NCI-H1417 (cell line): ENCODE measurements around the gene LRBA.

Source experiments
- DNase-seq, 3 experiments: peaks; one replicate each; lab custom pipeline; 2025; lab: John Stamatoyannopoulos, UW

The LRBA gene

GRCh38 chr4:150283689-150284088 lies 731.4 kb downstream of the LRBA start:
- DNase-seq = no peak

DNA sequence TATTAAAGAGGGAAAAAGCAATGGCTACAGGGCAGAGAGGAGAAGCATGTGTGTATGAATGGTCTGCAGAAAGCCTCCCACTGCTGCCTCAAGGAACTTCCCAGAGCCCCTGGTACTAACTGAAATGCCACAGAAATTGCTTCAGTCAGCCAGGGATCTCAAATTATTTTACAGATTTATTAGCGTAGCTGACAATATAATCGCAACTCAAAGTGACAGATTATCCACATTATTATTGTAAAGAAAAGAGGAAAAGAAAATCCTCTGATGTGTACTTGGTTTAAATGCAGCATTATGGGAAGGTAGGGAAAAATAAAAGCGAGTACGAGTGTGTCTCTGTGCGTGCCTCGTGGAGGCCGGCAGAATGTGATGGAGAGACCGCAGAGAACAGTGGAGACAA lies 734.1 kb downstream of the LRBA start:
- DNase-seq = no peak

DNA sequence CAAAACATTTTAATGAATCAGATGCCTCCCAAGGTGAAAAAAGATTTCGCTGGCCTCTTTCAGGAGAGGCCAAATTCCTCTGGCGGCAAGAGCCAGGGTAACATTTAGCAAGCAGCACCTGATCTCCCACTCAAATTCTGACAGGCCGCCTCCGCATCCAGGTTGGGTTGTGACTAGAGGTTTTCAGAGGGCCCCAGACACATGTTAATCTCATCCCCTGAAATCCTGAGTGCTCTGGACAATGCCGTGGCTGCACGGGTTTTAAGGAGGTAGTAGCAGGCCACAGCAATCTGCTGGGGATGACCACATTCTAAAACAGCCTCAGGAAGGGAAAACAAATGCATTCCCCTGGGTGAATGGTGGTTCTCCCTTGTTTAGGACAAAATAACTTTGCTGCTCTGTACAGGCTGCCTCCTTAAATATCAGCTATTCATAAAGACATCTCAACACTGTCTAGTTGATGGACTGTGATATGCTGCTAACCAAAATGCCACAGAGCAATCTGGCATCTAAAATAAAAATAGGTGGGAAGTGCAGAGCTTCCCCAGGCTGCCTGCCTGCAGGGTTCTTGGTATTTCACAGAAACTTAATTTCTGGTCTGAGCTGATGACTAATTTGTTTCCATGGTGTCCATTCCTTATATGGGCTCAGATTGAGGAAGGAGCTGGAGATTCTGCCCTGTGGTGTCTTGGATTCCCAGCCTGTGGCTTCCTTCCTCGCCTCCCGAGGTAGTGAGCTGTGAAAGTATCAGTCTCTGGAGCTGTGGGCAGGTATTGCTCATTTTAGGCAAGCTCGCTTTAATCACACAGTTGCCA lies 734.8 kb downstream of the LRBA start:
- no peak for DNase-seq

DNA sequence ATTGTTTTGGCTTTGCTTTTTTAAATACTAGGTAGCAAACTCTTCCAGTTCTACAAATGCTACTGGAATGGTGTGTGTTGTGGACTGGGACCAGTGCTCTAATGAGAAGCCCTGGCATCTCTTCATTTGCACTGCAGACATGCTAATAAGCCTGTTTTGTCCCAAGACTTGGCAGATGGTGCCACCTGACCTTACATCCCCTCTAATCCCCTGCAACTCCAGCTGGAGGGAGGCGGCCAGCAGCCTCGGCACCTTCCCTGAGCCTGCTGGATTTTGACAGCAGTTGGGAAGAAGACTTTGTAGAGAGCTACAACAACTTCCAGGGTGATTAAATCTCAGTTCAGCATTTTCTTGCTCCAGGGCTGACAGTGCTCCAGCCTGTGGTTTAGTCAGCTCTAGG lies 736.9 kb downstream of the LRBA start:
- no peak for DNase-seq

DNA sequence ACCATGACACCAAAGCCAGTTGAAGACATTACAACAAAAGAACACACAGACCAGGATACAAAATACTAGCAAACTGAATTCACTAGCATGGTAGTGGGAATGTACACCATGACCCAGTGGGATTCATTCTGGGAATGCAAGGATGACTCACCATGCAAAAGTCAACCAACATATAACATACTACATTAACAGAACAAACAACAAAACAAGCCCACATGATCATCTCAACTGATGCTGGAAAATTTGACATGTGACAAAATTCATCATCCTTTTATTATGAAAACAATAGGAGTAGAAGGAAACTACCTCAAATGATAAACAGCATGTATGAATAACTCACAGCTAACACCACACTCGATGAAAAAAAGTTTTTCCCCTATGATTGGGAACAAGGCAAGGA lies 746.6 kb downstream of the LRBA start:
- DNase-seq = no peak

- DNase-seq = no peak
Measured at GRCh38 chr4:150265806-150266205, 749.3 kb downstream of the LRBA start.

DNA sequence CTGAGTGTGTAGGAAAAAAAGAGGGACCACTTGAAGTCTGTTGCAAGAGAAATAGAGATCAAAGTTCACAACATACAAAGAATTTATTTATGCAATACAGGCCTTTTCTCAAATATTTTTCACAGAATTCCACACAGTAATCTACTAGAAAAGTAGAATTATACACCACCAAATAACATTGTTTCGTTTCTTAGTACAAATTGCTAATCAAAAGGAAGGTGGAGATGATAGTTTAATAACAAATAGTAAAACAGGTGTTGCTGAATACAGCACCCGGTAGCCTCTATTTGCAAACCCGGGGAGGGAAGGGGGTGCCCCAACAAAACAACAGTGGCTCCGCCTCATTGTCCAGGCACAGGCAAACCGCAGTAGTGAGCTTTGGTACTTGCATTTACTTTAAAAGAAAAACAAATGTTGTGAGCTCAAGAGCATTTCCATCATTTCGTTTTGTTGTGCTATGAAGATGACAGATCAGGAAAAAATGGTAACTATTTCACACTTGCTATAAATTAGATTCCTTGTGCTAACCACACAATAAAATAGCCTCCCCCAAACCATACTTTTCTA lies 750.4 kb downstream of the LRBA start:
- no peak for DNase-seq

DNA sequence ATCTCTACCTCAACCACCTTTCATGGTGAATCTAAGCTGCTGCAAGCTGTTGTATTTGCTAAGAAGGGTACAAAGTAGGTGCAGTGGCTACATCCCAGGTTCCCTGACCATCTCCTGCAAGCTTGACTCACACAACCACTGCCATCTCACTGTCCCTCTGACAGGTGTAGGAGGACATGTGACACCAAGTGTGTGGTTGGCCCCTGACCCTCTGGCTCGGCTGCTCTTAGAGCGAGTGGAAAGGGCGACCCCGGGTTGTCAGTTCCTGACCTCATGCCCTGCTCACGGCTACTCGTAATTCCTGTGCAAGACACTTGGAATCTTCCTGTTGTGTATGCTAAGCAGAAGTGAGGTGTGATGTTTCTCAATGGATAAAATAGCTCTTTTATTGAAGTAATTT lies 752.5 kb downstream of the LRBA start:
- DNase-seq = no peak

- DNase-seq = no peak
Measured at GRCh38 chr4:150261571-150261970, 753.5 kb downstream of the LRBA start.

DNA sequence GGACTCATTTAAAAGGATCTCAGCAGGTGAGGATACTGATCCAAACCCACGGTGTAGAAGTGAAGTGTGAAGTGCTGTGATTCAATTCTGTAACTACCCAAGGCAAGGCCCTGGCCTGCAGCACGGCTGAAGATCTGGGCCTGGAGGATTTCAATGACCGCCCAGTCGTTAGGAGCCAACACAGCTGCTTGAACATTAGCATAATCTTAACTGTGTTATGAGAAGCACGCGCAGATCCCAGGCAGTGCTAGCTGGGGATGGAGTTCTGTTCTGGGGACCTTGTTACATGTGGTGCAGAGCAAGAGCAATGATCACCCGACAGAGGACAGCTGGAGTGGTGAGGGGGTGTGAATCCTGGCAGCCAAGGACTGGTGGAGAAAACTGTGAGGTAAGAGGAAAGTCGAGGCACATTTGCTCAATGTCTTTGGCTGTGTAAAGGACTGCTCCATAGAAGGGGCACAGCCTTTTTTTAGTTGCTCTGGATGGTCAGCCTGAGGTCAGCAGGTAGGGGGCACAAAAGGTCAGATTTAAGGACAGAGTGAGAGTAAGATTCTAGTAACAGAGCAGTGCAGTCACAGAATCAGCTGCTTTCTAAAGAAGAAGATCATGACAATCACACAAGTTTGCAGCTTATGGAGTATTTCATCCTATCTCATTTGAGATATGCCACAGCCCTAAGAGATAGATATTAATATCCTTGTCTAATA lies 755.1 kb downstream of the LRBA start:
- no peak for DNase-seq

DNA sequence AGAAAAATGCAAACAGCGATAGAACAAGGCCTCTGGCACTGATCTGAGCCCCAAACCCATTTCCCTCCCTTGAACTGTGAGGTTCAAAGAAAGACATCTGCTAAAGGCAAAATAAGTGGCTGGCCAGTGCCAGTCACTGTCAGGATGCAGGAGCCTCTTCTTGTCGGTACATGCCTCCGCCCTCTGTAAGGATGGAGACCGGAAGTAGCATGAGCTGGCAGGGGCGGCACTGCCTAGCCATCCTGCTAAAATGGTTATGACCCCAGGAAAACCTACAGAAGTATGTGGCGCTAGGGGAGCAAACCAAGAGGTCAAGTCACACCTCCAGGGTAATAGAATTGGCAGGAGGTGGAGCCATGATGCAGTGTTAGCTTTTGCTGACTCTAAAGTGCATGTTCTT lies 756.5 kb downstream of the LRBA start:
- no peak for DNase-seq

DNA sequence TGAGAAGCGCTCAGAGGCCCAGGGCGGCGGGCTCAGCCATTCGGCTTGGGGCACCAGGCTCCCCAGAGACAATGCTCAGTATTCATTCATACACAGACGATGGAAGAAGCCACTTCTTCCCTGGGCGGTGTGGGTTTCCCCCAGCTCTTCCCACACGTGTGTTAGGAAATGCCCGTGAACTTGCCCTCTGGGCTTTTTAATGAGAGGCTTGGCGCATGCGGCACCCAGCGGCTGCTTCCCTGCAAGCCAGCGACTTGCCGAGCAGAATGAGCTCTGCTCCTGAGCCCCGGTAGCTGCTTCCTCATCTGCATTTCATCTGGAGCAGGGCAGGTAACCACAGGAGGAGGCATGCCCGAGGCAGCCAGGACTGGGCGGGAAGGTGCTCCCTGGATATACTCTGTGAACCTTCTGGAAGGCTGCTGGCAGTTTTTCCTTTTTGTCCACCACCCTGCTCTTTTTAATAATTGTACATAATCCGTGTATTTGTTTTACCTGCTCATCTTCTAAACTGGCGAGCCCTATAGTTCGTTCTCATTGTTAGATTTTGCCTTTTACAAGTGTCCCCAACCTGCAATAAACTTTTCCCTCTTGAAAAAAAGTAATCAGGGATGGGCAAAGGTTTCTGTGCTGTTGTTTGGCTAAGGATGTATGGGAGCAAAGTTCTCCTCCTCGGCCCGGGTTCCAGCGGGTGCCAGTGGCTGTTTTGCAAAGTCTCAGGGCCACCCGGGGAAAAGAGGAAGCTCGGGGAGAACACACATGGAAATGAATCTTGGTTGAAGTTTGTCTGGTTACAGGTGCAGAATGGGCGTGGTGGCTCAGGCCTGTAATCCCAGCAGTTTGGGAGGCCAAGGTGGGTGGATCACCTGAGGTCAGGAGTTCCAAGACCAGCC lies 758.0 kb downstream of the LRBA start:
- no peak for DNase-seq

GRCh38 chr4:150256225-150256620 lies 758.9 kb downstream of the LRBA start:
- no peak for DNase-seq

GRCh38 chr4:150255610-150256224 lies 759.4 kb downstream of the LRBA start:
- no peak for DNase-seq

GRCh38 chr4:150253965-150254630 lies 761.0 kb downstream of the LRBA start:
- no peak for DNase-seq

DNA sequence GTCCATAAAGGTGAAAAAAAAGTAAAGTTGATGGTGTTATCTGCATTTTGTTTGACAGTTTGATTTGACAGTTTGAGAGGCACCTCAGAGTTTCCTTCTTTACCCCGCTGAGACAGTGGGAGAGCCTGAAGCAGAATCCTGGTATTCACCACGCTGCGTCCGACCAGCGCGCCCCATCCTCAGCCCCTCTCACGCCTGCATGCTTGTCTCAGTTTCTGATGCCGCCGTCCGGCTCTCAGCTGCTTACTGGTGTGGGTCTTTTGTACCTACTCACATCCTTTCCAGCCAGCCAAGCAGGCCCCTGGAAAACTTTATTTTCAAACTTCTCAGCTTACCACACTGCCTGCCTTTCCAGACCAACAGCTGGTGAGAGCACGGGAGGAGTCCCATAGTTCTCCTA lies 761.7 kb downstream of the LRBA start:
- DNase-seq = no peak

DNA sequence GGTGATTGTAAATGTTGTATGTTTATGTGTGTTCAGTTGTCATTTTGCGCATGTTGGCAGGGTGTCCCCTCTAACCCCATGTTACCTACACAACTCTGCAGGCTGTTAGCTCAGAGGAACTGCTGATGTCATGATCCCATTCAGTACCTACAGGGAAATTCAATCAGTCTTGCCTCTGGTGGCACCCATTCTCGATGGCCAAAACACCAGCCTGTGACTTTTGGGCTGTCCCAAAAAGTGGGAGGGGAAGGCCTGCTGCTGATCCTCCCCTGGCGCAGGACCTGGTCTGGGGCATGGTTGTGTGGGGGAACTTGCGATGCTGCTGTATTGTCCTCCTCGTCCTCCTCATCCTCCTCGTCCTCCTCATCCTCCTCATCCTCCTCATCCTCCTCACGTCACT lies 762.3 kb downstream of the LRBA start:
- no peak for DNase-seq

DNA sequence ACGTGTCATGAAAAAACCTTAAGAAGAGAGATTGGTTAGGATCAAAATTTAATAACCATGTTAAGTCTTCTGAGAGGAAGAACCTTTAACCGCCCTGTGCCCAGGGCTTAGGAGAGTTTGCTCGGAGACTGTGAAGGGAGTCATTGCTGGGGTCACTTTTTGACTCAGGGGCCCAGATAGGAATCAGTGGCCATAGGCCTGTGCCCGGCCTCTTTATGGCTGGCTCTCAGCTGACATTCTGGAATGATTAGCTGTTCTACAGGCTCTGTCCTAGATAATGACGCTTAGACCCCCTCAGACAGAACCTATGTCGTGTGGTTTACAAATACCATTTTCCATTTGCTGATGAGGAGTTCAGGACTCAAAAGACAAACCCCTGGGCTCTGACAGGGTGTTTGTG lies 762.8 kb downstream of the LRBA start:
- no peak for DNase-seq

- DNase-seq = no peak
Measured at GRCh38 chr4:150251752-150252190, 763.3 kb downstream of the LRBA start.

DNA sequence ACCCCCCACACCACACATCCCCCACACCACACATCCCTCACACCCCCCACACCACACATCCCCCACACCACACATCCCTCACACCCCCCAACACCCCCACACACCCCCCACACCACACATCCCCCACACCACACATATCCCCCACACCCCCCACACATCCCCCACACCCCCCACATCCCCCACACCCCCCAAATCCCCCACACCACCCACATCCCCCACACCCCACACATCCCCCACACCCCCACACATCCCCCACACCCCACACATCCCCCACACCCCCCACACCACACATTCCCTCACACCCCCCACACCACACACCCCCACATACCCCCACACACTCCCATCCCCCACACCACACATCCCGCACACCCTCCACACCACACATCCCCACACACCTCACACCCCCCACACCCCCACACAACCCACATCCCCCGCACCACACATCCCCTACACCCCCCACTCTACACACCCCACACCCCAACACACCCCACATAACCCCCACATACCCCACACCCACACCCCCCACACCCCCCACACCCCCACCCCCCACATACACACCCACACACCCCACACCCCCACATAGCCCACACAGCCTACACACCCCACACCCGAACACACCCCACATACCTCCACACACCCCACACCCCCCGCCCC lies 764.0 kb downstream of the LRBA start:
- DNase-seq = no peak
